Activated CD4-positive, CD25-positive, alpha-beta regulatory T cell treated with anti-CD3 and anti-CD28 coated beads, Interleukin-2, amount 50 U/mL, for 16 hours (primary cell): ENCODE results near the gene PIGS.
"Not testable (repeated sequence)": the region's sequence is repeated elsewhere in the genome, so short reads cannot be mapped to it uniquely, and the experiment has no call there.

ENCODE experiments used
- DNase-seq: peaks from one replicate; pipeline ENCODE4 v3.0.0-alpha.2; 2020; ENCODE audit warnings: low read depth, low spot score

The PIGS gene

DNA sequence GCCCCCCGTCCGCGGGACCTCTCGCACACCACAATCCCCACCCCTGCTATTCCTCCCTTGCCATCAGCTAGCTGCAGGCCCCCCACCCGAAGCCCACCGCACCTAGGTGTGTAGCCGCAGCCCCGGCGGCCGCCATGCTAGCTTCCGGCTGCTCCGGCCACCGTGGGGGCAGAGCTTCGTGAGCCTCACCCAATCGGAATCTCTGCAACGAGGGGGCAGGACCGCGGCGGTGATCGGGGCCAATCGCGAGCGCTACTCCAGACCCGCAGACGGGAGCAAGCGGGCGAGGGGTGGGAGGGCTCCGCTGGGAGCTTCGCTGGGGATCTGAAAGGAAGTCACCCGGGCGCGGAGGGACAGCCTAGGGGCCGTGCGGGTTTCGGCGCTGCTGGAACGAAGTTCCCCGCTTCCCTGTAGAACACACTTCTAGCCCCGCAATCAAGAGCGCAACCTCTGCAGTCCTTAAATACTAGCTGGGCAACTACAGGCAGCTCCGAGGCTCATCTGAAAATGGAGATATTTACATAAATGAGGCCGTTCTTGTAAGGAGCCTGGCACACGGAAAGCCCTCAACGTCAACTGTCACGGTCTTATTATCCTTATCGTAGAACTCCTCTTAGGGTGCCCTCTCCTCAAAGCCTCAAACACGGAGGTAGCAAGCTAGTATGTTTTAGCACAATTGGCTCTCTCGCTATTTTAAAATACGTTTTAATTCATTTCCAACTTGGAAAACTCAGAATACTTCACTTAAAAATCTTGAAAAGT lies at the start of gene PIGS:
Gene PIGS (minus strand): TSS at position 164 of the 762 bp plus-strand sequence. CDS start 28 bp downstream, at position 136.
- peak; percentile 85 for DNase-seq

DNA sequence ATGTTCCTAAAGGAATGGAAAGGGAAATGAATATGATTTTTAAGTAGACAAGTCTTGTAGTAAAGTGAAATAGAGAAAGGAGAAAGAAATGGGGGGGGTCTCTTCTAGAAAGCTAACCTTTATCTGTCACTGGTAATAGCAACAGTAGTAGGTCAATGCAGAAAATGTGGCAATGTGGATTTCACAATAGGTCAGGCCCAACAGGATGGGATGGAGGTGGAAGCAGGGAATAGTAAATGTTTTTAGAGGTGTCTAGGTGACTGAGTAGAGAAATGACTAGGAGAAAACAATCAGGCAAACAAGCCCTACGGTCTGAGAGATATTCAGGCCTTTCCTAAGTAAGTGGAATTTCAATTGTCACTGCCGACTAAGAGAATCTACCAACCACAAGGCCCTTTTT lies 48.7 kb upstream of the PIGS start:
- no peak for DNase-seq

DNA sequence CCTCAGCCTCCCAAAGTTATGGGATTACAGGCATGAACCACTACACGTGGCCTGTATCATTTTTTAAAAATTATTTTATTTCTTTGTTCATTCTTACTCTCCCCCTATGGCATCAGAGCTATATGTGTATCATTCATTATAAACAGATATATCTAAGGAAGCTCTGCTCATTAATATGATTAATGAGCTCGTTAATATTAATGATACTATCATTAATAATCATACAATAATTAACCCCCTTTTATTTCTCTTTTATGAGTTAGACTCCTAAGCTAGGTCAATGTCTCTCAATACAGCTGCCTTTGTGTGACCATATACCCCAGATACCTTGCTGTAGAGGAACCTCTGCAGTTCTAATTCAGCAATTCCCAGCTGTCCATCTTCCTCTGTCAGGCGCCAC lies 47.1 kb upstream of the PIGS start:
- no peak for DNase-seq

DNA sequence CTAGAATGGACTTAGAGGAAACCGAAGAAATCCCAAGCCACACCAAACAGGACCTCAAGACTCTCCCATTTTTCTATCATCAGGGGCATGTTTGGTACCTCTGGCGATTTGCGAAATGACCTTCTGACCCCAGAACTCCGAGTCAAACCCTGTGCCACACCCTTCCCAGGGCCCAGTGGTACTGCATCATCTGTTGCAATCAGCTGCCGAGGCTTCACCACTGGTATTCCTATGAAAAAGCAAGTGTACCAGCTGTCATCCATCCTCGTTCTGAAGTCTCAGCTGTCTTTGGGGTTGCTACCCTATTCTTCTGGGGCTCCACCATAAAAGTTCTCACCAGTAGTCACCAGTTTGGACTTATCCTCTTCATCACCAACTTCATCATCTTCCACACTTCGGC lies 45.0 kb upstream of the PIGS start:
- no peak for DNase-seq

DNA sequence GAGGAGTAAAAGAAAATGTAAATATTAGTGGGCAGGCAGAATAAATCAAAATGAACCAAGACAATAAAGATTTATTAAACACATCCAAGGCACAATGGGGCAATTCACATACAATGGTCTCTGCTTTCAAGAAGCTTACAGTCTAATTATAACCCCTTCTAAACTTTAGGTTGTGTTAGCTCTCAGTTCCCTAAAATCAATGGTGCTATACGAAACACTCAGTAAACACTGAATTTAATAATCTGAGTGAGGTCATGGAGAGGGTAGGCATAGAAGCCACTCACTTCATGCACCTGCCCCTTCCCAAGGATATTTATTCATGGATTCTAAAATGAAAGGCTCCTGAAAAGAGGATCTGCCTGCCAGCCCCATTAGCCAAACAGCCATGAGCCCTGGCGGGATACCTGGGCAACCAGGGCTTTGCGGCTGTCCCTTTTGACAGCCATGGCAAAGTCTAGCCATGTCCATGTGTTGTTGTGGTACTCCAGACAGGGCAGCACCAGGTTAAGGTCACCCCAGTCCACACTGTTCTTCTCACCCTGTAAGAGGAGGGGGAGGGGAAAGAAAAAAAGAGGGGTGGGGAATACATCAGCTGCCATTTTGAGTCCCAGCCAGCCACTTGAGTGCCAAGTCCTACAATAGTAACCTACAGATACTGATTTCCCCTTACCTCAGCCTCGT lies 44.1 kb upstream of the PIGS start:
- DNase-seq, result no peak

DNA sequence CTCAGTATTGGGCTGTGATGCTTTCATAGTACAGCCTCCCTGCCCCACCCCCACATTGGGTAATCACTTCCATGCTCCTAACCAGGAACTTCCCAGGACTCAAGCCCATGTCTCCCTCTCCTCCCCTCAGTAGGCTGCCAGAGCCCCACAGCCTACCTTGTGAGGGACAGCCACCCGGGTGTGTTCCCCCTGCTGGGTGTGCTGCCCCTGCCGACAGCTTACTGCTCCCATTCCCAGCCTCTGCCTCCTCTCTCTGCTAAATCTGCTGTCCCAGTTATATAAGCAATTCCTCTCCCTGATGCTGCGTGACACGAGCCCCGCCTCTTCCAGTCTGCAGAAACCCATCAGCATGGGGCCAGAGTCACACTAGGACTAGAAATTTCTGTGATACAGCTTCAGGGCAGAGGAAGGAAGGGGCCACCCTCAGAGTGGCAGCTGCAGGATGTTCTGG lies 42.6 kb upstream of the PIGS start, which contains the start of gene RSKR:
Gene RSKR (minus strand): TSS at position 255 of the 451 bp plus-strand sequence. CDS start 24 bp downstream, at position 231.
- DNase-seq, result no peak

DNA sequence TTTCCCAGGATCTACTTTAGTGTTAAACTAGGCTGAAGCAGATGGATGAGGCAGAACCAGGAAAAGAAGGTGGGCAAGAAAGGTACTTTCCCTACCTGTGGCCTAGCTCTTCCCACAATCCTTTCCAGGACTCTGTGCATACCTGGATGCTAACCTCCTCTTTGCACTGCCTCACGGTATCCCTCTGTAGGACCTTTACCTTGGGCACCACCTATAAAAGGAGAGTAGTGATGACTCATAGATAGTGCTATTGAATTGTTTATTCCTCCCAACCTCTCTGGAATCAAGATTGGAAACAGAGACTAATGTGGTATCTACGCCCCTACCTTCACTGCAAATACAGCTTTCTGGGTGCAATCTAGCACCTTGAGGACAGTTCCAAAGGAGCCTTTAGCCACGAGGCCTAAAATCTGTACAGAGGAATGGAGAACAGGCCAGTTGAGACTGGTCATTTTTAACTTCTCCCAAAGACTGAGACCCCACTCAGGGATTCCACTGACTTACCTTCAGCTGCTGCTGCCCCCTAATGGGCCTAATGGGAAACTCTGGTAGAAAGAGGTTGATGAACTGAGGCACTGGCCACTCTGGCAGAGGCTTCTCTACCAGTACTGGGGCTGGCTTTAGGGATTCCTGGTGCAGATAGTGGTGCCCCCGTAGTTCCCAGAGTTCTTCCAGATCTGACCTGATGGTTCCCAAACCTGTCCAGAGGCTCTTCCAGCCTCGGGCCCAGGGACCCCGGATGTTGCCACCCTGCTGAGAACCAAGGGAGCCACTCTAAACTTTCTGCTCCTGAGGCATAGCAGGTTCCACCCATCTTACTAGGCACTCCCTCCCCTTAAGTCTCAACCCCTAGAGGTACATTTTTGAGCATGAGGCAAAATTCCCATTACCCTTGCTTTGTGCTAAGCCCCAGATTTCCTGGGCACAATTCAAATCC lies 41.9 kb upstream of the PIGS start:
- peak; percentile 19 for DNase-seq

DNA sequence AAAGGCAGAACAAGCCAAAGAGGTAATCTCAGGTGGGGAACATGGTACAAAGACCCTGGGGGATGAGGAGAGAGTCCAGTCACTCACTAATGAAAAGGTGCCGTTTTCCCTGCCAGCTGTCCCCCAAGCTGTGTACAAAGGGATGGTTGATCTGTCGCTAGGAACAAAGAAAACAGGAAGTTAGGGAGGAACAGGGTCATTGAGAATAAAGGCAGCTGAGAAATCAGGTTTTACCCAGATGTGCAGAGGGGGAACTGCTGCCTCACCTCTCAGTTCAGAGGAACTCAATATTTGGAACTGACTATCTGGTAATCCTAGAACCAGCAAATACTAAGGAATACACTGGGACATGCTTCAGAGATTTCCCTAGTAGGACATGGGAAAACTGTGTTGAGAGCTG lies 41.2 kb upstream of the PIGS start:
- no peak for DNase-seq

DNA sequence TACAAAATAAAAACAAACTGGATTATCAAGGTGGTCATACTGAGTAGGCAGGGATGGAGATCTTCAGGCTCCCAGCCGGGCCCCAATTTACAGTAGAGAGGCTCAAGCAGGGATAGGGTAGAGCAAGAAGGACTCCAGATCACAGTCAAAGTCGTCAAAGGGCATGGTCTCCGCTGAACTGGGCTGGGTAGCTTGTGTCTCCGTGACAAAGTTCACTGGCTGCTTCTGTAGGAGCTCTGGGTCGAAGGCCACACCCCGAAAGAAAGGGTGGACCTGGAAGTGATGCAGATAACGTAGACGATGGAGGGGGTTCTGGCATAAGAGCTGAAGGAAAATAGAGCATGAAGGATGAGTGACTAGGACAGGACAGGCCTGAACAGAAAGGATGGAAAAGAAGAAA lies 39.1 kb upstream of the PIGS start:
- no peak for DNase-seq

DNA sequence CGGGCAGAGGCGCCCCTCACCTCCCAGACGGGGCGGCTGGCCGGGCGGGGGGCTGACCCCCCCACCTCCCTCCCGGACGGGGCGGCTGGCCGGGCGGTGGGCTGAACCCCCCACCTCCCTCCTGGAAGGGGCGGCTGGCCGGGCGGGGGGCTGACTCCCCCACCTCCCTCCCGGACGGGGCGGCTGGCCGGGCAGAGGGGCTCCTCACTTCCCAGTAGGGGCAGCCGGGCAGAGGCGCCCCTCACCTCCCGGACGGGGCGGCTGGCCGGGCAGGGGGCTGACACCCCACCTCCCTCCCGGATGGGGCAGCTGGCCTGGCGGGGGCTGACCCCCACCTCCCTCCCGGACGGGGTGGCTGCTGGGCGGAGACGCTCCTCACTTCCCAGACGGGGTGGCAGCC lies 32.7 kb upstream of the PIGS start:
- DNase-seq, result not testable (repeated sequence)

DNA sequence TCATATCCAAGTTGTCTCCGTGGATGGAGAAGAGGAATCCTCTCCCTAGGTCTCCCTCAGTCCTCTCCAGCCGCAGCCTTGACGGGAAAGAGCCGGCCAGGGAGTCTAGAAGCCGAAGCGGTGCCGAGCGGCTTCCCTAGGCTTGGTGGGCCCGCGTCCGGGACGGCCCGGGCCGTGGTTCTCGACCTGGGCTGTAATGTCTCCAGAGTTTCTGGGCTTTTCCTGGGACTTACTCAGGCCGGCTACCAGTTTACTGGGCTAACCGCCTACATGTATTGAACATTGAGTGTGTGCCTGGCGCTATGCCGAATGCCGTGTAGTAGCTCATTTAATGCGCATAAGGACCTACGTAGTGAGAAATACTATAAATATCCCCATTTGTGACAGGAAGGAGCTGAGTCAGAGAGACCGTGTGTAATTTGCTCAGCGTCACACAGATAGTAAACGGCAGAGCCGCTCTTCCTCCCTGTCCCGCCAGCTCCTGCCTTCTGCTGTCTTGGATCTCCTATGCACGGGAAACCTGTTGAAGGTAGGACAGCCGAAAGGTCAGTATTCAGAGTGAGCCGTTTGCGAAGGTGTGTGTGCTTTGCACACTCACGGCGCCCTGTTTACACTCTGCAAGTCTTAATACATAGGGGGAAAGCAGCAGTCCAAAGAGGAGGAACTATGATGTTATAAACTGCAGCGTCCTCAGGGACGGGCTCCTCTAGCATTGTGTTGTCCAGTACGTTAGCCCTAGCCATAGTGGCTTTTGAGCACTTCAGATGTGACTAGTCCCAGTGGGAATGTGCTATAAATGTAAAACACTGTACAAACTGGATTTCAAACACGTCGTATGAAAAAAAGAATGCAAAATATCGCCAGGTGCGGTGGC lies 28.2 kb upstream of the PIGS start:
- peak; percentile 22 for DNase-seq

DNA sequence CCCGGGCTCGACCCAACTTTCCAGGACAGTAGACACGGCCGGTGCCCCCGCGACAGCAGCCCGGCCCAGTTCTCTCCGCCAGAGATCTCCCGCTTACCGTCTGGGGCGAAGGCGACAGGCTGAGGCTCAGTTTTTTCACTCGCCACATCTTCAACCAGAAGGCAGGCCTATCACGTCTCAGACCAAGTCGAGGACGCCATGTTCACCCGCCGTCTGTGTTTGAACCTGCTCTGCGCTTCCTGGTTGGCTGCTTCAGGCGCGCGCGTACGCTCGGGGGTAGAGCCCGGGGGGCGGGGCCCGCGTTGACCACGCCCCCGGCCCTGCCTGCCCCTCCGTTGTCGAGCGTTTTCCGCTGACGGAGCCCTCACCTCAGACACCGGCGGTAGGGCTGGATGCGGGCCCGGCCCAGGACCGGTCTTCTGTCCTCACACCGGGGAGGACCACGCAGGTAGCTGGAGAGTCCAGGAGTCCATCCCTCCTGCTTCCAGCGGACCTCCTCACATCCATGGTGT lies 27.5 kb upstream of the PIGS start, which contains the start of gene SPAG5:
Gene SPAG5 (minus strand): TSS at position 227 of the 512 bp plus-strand sequence. CDS start 79 bp downstream, at position 148.
- peak; percentile 87 for DNase-seq

DNA sequence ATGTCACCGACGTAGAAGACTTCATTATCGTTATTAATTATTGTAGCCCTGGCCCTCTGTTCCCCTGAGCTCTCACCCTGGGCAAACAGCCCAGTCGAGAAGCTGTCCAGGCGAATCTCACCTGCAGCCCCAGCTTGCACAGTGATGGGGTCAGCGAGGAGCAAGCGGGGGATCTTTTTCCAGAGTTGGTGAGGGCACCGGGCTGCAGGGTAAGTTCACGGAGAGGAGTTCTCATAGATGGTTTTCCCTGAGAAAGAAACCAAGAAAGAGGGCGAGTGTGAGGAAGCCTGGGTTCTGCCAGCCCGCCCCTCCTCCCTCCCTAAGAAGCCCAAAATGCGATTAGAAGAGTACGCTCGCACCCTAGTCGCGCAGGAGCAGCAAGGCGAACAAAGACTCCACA lies 27.1 kb upstream of the PIGS start:
- no peak for DNase-seq

DNA sequence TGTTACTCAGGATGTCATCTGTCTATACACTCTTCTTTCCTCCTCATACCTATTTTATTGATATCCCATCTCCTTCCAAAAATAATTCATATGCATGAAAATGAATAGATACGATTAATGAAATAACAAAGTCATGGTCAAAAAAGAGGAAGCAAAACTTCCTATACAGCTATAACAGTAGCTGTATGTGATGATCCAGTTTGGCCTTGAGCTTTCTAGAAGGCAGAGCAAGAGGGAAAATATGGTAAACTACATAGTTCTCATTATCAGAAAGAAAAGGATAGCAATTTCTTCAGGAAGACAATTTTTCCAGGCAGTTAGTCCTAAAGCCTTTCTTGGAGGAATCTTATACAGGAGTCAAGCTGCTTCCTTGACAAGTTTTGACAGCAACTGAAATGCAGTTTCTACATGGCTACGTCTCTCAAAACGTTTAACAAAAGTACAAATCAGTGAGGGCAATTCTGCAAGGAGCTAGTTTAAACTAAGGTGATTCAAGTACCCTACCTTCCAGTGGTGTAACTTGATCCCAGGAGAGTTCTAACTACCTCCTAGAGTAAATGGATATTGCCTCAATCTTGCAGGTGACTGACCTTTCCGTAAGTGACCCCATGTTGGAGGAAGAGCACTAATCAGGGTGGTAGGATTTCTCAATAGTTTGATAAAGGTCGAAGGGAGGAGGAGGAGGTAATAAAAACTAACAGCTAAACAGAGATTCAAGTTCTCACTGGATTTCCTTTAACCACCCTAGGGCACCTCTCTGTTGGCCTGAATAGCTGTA lies 26.5 kb upstream of the PIGS start:
- no peak for DNase-seq

DNA sequence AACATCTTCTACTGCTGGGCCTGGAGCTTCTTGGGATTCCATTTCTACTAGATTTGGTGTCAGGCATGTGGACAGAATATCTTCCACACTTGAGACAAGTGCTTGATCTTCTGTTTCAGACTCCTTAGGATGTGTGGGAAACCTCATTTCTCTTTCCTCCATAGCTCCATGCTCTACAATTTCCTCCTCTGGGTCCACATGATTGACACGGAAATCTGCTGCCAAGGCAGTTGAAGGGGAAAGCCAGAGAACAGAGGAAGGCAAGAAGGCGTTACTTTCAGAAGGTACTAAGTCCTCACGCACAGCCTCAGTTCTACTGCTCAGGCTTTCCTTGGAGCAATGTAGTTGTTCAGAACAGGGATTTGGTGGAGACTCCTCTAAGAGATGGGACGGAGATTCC lies 20.9 kb upstream of the PIGS start:
- no peak for DNase-seq

DNA sequence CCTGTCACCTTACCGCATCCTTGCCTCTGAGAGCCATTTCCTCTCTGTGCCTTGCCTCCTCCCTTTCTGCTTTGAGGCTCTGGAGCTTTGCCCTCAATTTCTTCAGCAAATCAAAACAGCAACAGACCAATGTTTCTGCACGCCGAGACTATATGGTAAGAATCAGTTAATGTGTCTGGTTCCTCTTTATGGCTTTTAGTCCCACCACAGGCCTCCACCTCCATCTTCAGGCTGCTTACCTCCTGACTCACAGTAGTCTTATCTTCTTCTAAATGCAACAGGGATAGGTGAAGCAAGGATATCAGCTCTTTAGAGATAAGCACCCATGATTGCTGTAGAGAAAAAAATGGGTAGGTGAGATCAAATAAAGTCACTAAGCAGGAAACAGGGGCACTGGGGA lies 14.5 kb upstream of the PIGS start:
- DNase-seq, result no peak

DNA sequence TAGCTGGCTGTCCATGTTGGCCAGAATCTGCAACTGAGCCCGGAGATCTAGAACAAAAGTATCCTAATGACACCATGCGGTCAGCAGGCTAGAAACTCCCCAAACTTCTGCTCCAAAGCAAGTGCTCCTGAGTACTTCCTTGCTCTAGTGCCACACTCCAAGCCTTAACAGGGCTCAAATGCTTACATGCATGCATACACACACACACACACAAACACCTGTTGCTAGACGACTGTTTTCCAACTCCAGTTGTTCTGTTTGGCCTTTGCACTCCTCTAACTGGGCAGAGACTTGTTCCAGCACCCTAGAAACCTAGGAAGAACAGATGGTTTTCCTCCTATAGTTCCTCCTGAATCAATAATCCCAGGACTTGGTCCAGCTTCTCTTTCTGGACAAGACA lies 13.1 kb upstream of the PIGS start:
- DNase-seq, result no peak

DNA sequence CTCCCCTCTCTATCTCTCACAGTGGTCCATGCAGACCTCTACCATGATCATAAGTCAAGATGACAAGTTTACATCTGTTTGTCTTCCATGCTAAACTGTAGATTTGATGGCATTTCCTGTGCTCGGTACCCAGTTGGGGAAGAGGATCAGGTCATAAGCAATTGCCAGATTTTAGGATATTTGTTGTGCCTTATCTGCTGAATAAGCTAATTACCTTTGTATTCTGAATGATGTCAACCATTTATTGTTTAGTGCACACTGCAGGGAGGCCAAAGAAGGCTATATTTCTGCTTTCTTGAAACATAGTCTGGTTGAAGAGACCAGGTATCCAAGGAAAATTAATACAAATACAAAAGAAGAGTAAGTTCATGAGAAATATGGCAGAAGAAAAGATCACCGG lies 11.2 kb upstream of the PIGS start:
- no peak for DNase-seq

DNA sequence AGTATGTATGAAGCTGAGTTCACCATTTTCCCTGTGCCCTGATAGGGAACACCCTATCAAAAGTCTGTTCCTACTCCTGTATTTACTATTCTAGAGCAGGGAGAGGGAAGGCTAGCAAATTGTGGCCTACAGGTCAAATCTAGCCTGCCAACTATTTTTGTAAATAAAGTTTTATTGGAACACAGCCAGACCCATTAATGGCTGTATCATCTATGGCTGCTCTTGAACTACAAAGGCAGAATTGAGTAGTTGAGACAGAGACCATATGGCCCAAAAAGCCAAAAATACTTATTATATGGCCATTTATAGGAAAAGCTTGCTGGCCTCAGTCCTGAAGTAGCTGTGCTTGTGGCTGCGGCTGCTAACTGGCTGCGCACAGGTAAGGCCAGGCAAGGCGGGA lies 9.6 kb upstream of the PIGS start:
- no peak for DNase-seq

DNA sequence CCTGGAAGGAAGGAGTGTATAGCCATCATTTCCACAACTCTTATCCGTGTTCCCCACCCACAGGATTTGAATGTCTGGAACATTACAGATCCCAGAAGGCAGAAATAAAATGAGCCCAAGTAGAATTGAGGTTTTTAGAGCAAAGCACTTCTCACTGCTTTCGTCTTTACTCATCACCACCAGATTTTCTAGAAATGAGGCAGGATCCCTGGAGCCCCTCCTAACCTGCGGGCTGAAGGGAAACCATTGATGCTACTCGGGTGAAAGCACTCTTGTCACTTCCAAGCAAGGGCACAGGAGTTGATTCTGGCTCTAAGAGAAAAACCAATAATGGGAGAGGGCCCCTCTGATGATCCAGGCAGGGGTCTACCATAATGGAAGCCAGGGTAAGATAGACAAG lies 8.2 kb upstream of the PIGS start:
- DNase-seq, result no peak
